ENCODE measurements around the gene MANSC4. TPM values are rescaled to one million over a fixed set of nuclear protein-coding genes. Genes with fewer than 3 reads are reported as not detected.
A peak's percentile ranks its signal among the peaks of the same experiment; 100 is the strongest.

The MANSC4 gene
- not detected in 2 replicates for total RNA-seq

DNA sequence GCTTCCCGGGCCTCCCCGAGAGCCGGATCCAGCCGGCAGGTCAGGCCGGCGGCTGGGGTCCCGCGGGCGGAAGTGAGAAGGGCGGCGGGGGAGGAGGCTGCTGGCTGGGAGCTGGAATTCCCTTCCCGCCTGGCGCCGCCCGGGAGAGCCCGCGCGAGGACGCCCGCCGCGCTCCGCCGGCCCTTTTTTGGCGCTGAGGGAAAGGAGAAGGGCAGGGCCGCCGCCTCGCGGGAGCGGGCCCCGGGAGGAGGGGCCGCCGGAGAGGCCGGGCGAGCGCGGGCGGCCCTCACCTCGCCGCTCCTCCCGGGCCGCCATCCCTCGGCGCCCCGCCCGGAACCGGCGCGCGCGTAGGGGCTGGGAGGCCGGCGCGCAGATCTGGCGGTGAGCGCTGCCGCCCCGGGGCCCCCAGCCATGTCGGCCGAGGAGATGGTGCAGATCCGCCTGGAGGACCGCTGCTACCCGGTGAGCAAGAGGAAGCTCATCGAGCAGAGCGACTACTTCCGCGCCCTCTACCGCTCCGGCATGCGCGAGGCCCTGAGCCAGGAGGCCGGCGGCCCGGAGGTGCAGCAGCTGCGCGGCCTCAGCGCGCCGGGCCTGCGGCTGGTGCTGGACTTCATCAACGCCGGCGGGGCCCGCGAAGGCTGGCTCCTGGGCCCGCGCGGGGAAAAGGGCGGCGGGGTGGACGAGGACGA is at the start of gene MANSC4, which contains the start of gene KLHL42:
TSS of gene MANSC4 (minus strand) at position 317 of the 692 bp plus-strand sequence. CDS start 8,960 bp downstream, outside the sequence.
TSS of gene KLHL42 (plus strand) at position 314 of the 692 bp plus-strand sequence. CDS start at position 412, 98 bp downstream.
- Mint-ChIP-seq H3K36me3 (ENCODE audit: low read depth) (peaks cover 23% of the 10 kb centered on the region), H3K4me1 (peaks cover 29% of the 10 kb centered on the region), H3K9me3 (no peaks in the 10 kb centered on the region), H3K27me3 (peaks cover 20% of the 10 kb centered on the region), H3K27ac (peak within 1 kb of the TSS; percentile 82), H3K4me3 (peak within 1 kb of the TSS; percentile 84)
- peak; percentile 91 for DNase-seq
- intact Hi-C loops (cut with micrococcal nuclease), result loop anchor here (1.0 to 5.0 kb wide), 4 partner anchors 15 to 48 kb away; no protein-coding TSS in a partner anchor

- intact Hi-C loops (cut with micrococcal nuclease), result no loop called here
- Mint-ChIP-seq H3K9me3 (no peaks in the 10 kb centered on the region), H3K27ac (no peak overlapping the region), H3K4me1 (peaks cover 10% of the 10 kb centered on the region), H3K4me3 (no peak overlapping the region), H3K36me3 (ENCODE audit: low read depth) (no peaks in the 10 kb centered on the region), H3K27me3 (peaks cover 59% of the 10 kb centered on the region)
- DNase-seq, result no peak
Measured at GRCh38 chr12:27828196-27828595, 48.2 kb upstream of the MANSC4 start.

GRCh38 chr12:27826076-27826475 is 46.0 kb upstream of the MANSC4 start:
- H3K9me3 Mint-ChIP-seq, result no peaks in the 10 kb centered on the region
- intact Hi-C loops (cut with micrococcal nuclease), result no loop called here
- H3K4me1 Mint-ChIP-seq, result peaks cover 29% of the 10 kb centered on the region
- H3K4me3 Mint-ChIP-seq, result no peak overlapping the region
- DNase-seq, result no peak
- H3K27me3 Mint-ChIP-seq, result peaks cover 54% of the 10 kb centered on the region
- no peak overlapping the region for H3K27ac Mint-ChIP-seq
- H3K36me3 Mint-ChIP-seq (ENCODE audit: low read depth), result no peaks in the 10 kb centered on the region

GRCh38 chr12:27824126-27824842 is 44.2 kb upstream of the MANSC4 start:
- peak overlapping the region; percentile 75 for H3K27ac Mint-ChIP-seq
- peaks cover 52% of the 10 kb centered on the region for H3K27me3 Mint-ChIP-seq
- no peaks in the 10 kb centered on the region for H3K9me3 Mint-ChIP-seq
- no peaks in the 10 kb centered on the region for H3K36me3 Mint-ChIP-seq (ENCODE audit: low read depth)
- no peak for DNase-seq
- H3K4me1 Mint-ChIP-seq, result peaks cover 30% of the 10 kb centered on the region
- H3K4me3 Mint-ChIP-seq, result no peak overlapping the region
- intact Hi-C loops (cut with micrococcal nuclease), result loop anchor here (5.0 kb wide), 7 partner anchors 118 to 1278 kb away; partner anchors contain the start of gene BMAL2

GRCh38 chr12:27823038-27823437 is 43.0 kb upstream of the MANSC4 start:
- Mint-ChIP-seq H3K27ac (peak overlapping the region; percentile 87), H3K4me1 (peaks cover 34% of the 10 kb centered on the region)
- DNase-seq, result no peak

DNA sequence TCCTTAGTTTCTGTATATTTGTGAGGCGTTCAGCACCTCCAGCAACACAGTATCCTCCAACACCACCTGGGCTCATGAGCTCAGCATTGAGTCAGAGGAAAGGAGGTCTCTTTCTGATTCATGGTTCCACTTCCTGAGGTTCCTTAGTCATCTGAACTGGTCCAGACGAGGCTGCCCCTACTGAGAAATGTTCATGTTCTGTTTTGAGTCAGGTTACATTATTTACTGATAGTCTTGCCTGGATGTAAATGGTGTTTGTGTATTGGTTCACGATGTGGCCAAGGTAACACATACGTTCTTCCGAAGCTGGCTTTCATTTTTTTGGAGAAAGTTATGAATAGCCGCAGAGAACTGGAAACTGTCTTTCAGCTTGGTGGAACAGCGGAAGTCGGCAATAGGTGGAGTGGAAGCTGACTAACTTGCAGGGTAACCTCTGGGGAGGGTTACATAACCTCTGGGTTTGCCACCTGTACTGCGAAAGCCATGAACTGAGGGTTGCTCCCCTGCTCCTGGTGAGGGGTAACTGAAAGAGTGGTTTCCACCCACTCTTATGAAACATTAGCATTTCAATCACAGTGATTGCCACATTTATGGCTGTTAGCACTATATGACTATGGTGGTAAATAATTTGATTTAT is 42.2 kb upstream of the MANSC4 start:
- Mint-ChIP-seq H3K27me3 (peaks cover 55% of the 10 kb centered on the region), H3K9me3 (no peaks in the 10 kb centered on the region), H3K4me3 (peak overlapping the region; percentile 53), H3K36me3 (ENCODE audit: low read depth) (no peaks in the 10 kb centered on the region), H3K4me1 (peaks cover 34% of the 10 kb centered on the region), H3K27ac (peak overlapping the region; percentile 87)
- intact Hi-C loops (cut with micrococcal nuclease), result loop anchor here (1.0 to 5.0 kb wide), 16 partner anchors 15 to 1280 kb away; partner anchors contain the start of genes BMAL2, KLHL42, MANSC4 and MRPS35
- peak; percentile 84 for DNase-seq

More at GRCh38 chr12:27823038-27823437, 43.0 kb upstream of the MANSC4 start:
- H3K36me3 Mint-ChIP-seq (ENCODE audit: low read depth), result no peaks in the 10 kb centered on the region
- intact Hi-C loops (cut with micrococcal nuclease), result loop anchor here (2.0 to 5.0 kb wide), 10 partner anchors 119 to 1279 kb away; partner anchors contain the start of genes BMAL2 and TM7SF3
- H3K9me3 Mint-ChIP-seq, result no peaks in the 10 kb centered on the region
- peaks cover 52% of the 10 kb centered on the region for H3K27me3 Mint-ChIP-seq
- no peak overlapping the region for H3K4me3 Mint-ChIP-seq

DNA sequence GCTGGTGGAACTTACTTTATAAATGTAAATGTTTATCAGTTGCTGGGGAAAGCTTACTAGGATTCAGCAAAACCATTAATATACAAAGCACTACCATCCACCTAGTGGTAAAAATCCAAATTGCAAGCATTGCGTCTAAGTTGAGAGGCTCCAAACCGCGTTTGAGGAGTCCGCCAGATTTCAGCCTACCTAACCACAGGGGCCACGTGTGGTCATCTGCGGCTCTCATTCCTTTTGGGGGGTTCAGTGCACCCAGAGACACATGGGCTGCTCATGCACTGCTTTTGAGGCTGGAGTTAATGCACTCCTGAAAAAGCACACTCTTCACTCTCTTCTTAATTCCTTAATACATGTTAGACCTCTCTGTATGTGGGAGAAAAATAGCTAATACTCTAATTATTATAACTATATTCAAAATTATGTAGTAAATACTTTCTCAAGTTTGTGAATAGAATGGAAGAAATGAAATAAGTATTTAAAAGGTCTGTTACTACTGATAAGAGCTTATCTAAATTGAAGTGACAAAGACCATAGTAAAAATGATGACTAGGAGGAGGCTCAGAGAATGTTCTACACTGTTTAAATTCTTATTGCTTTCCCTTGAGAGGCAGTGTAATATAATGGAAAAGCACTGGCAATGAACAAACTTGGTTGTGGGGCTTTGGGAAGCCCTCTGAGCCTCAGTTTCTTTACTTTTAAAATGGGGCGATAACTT is 41.4 kb upstream of the MANSC4 start:
- Mint-ChIP-seq H3K4me3 (peak overlapping the region; percentile 6), H3K4me1 (peaks cover 36% of the 10 kb centered on the region), H3K36me3 (ENCODE audit: low read depth) (no peaks in the 10 kb centered on the region), H3K27ac (peak overlapping the region; percentile 87), H3K9me3 (no peaks in the 10 kb centered on the region), H3K27me3 (peaks cover 52% of the 10 kb centered on the region)
- intact Hi-C loops (cut with micrococcal nuclease), result loop anchor here (1.0 to 5.0 kb wide), 9 partner anchors 88 to 1281 kb away; partner anchors contain the start of genes BMAL2 and CCDC91
- peak; percentile 85 for DNase-seq

- Mint-ChIP-seq H3K4me1 (peaks cover 38% of the 10 kb centered on the region), H3K36me3 (ENCODE audit: low read depth) (no peaks in the 10 kb centered on the region), H3K27me3 (peaks cover 48% of the 10 kb centered on the region), H3K9me3 (no peaks in the 10 kb centered on the region), H3K4me3 (no peak overlapping the region), H3K27ac (no peak overlapping the region)
- no peak for DNase-seq
- intact Hi-C loops (cut with micrococcal nuclease), result loop anchor here (2.0 to 5.0 kb wide), 8 partner anchors 122 to 1282 kb away; partner anchors contain the start of genes BMAL2 and CCDC91
Measured at GRCh38 chr12:27820564-27820963, 40.5 kb upstream of the MANSC4 start.

- H3K4me1 Mint-ChIP-seq, result peaks cover 35% of the 10 kb centered on the region
- intact Hi-C loops (cut with micrococcal nuclease), result no loop called here
- H3K9me3 Mint-ChIP-seq, result no peaks in the 10 kb centered on the region
- no peak overlapping the region for H3K27ac Mint-ChIP-seq
- no peak overlapping the region for H3K4me3 Mint-ChIP-seq
- no peaks in the 10 kb centered on the region for H3K36me3 Mint-ChIP-seq (ENCODE audit: low read depth)
- DNase-seq, result no peak
- H3K27me3 Mint-ChIP-seq, result peaks cover 35% of the 10 kb centered on the region
Measured at GRCh38 chr12:27818401-27818918, 38.4 kb upstream of the MANSC4 start.

DNA sequence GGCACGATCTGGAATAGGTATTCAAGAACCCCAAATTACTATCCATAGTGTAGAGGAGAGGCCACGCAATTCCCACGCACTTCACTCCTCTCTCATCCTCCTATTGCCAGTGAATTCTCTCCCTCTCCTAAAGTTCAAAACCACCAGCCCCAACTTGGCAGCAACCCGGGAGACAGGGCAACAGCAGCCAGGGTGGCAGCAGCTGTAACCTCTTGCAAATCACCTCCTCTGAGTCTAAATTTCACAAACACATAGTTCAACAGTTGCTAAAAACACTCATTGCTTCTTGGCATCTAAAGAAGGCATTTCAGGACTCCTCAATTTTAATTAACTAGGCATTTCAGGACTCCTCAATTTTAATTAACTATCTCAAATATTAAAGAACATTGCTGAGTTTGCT is 37.7 kb upstream of the MANSC4 start:
- no peak for DNase-seq
- Mint-ChIP-seq H3K4me3 (no peak overlapping the region), H3K27me3 (peaks cover 35% of the 10 kb centered on the region), H3K9me3 (no peaks in the 10 kb centered on the region), H3K36me3 (ENCODE audit: low read depth) (no peaks in the 10 kb centered on the region), H3K4me1 (peaks cover 31% of the 10 kb centered on the region), H3K27ac (no peak overlapping the region)
- intact Hi-C loops (cut with micrococcal nuclease), result no loop called here

- no peak for DNase-seq
- no peak overlapping the region for H3K4me3 Mint-ChIP-seq
- no peaks in the 10 kb centered on the region for H3K36me3 Mint-ChIP-seq (ENCODE audit: low read depth)
- H3K9me3 Mint-ChIP-seq, result no peaks in the 10 kb centered on the region
- H3K27me3 Mint-ChIP-seq, result peaks cover 40% of the 10 kb centered on the region
- H3K4me1 Mint-ChIP-seq, result peaks cover 16% of the 10 kb centered on the region
- intact Hi-C loops (cut with micrococcal nuclease), result no loop called here
- no peak overlapping the region for H3K27ac Mint-ChIP-seq
Measured at GRCh38 chr12:27814851-27815591, 35.0 kb upstream of the MANSC4 start.

- peaks cover 35% of the 10 kb centered on the region for H3K27me3 Mint-ChIP-seq
- peaks cover 16% of the 10 kb centered on the region for H3K4me1 Mint-ChIP-seq
Measured at GRCh38 chr12:27814411-27814810, 34.4 kb upstream of the MANSC4 start.

More at GRCh38 chr12:27814411-27814810, 34.4 kb upstream of the MANSC4 start:
- no peak for DNase-seq
- intact Hi-C loops (cut with micrococcal nuclease), result no loop called here
- Mint-ChIP-seq H3K36me3 (ENCODE audit: low read depth) (no peaks in the 10 kb centered on the region), H3K4me3 (no peak overlapping the region), H3K9me3 (no peaks in the 10 kb centered on the region), H3K27ac (no peak overlapping the region)
